Measurements from ENCODE around the gene ZNF532.
"Not testable (repeated sequence)": the region's sequence is repeated elsewhere in the genome, so short reads cannot be mapped to it uniquely, and the experiment has no call there.

ZNF532 gene

DNA sequence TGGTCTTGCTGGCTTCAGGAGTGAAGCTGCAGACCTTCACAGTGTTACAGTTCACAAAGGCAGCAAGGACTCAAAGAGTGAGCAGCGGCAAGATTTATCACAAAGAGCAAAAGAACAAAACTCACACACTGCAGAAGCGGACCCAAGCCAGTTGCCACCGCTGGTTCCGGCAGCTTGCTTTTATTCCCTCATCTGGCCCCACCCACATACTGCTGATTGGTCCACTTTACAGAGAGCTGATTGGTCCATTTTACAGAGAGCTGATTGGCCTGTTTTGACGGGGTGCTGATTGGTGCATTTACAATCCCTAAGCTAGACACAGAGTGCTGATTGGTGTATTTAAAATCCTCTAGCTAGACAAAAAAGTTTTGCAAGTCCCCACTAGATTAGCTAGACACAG lies 37.2 kb upstream of the ZNF532 start:
- TF ChIP-seq MAX (IDR thresholded peaks at IDR 0.05; ENCODE audit: low read depth, low read length) (no peak), POLR2A (IDR thresholded peaks at IDR 0.05; ENCODE audit: extremely low read depth, insufficient read length) (no peak), CTCF (IDR thresholded peaks at IDR 0.05; ENCODE audit: low read depth, low read length) (no peak), MYC (IDR thresholded peaks at IDR 0.05; ENCODE audit: low read depth, low read length) (no peak)
- no peak for DNase-seq (ENCODE audit: low read depth)
- H3K4me3 ChIP-seq (ENCODE audit: low read depth, low read length): no peak overlapping the region

GRCh38 chr18:58827886-58828285 lies 36.8 kb upstream of the ZNF532 start:
- no peak for DNase-seq (ENCODE audit: low read depth)
- H3K4me3 ChIP-seq (ENCODE audit: low read depth, low read length): no peak overlapping the region
- TF ChIP-seq CTCF (IDR thresholded peaks at IDR 0.05; ENCODE audit: low read depth, low read length) (no peak), POLR2A (IDR thresholded peaks at IDR 0.05; ENCODE audit: extremely low read depth, insufficient read length) (no peak), MAX (IDR thresholded peaks at IDR 0.05; ENCODE audit: low read depth, low read length) (no peak), MYC (IDR thresholded peaks at IDR 0.05; ENCODE audit: low read depth, low read length) (no peak)

DNA sequence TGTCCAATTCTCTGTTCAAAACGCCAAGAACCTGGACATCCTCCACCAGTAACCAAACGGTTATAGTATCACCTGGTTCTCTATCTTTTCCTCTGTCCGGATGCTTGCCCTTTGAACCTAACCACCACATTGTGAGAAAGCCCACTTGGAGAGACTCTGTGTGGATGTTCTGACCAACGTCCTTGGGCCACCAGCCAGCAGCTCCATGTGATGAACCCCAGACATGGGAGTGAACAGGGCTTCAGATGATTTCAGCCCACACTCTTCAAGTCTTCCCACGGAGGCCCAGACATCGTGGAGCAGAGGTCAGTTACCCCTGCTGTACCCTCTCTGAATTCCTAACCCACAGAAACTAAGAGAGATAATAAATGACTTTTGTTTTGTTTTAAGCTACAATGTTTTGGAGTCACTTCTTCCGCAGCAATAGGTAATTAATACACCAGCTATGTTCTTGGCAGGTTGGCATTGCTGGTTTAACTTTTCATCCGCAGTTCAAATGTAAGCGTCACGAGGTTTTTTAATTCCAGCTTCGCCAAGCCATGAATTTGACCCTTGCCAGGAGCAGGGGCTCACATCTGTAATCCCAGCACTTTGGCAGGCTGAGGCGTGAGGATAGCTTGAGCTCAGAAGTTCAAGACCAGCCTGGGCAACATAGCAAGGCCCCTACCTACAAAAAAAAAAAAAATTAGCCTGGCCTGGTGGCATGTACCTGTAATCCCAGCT lies 36.1 kb upstream of the ZNF532 start:
- H3K4me3 ChIP-seq (ENCODE audit: low read depth, low read length): no peak overlapping the region
- DNase-seq (ENCODE audit: low read depth): no peak
- no peak for TF ChIP-seq MYC (IDR thresholded peaks at IDR 0.05; ENCODE audit: low read depth, low read length)
- no peak for TF ChIP-seq MAX (IDR thresholded peaks at IDR 0.05; ENCODE audit: low read depth, low read length)
- no peak for TF ChIP-seq CTCF (IDR thresholded peaks at IDR 0.05; ENCODE audit: low read depth, low read length)
- TF ChIP-seq POLR2A (IDR thresholded peaks at IDR 0.05; ENCODE audit: extremely low read depth, insufficient read length): no peak

GRCh38 chr18:58829263-58829662 lies 35.4 kb upstream of the ZNF532 start:
- no peak for DNase-seq (ENCODE audit: low read depth)
- no peak for TF ChIP-seq MAX (IDR thresholded peaks at IDR 0.05; ENCODE audit: low read depth, low read length)
- TF ChIP-seq POLR2A (IDR thresholded peaks at IDR 0.05; ENCODE audit: extremely low read depth, insufficient read length): no peak
- no peak for TF ChIP-seq MYC (IDR thresholded peaks at IDR 0.05; ENCODE audit: low read depth, low read length)
- TF ChIP-seq CTCF (IDR thresholded peaks at IDR 0.05; ENCODE audit: low read depth, low read length): no peak
- H3K4me3 ChIP-seq (ENCODE audit: low read depth, low read length): no peak overlapping the region

GRCh38 chr18:58829886-58830285 lies 34.8 kb upstream of the ZNF532 start:
- DNase-seq (ENCODE audit: low read depth); H3K4me3 ChIP-seq (ENCODE audit: low read depth, low read length): not testable (repeated sequence)

DNA sequence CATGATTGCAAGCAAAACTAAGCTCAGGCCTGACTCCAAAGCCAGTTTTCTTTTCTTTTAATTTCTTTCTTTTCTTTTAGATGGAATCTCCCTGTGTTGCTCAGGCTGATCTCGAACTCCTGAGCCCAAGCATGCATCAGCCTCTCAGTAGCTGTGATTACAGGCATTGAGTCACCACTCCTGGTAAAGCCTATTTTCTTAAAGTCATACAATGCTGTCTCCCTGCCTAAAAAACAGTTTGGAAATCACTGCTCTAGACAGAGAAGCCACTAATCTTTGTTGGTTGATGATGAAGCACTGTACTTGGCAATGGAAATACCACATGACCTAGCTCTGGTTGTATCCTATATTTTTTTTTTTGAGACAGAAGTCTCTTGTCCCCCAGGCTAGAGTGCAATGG lies 33.1 kb upstream of the ZNF532 start:
- TF ChIP-seq POLR2A (IDR thresholded peaks at IDR 0.05; ENCODE audit: extremely low read depth, insufficient read length) (no peak), MYC (IDR thresholded peaks at IDR 0.05; ENCODE audit: low read depth, low read length) (no peak), CTCF (IDR thresholded peaks at IDR 0.05; ENCODE audit: low read depth, low read length) (no peak), MAX (IDR thresholded peaks at IDR 0.05; ENCODE audit: low read depth, low read length) (no peak)
- DNase-seq (ENCODE audit: low read depth): no peak
- no peak overlapping the region for H3K4me3 ChIP-seq (ENCODE audit: low read depth, low read length)
